Keratinocyte (primary cell): Measurements from ENCODE around the gene TIMM23B. TPM values are rescaled to one million over a fixed set of nuclear protein-coding genes. Genes with fewer than 3 reads are reported as not detected.
"Not testable (repeated sequence)": the region's sequence is repeated elsewhere in the genome, so short reads cannot be mapped to it uniquely, and the experiment has no call there.

Experiments used
- DNase-seq: peaks from one replicate; pipeline ENCODE4 v3.0.0-alpha.2; 2011; ENCODE audit warnings: low read depth, missing footprints, low spot score
- FAIRE-seq: peaks from 2 replicates; lab custom pipeline; 2011; peaks lifted over from hg19 to GRCh38; lab: Jason Lieb, UNC
- H2AFZ ChIP-seq: 2 replicates; pipeline ENCODE4 v1.6.0; 2012; ENCODE audit warnings: low read length, control low read depth, inconsistent platforms; ENCODE audit not compliant: control insufficient read depth
- H3K27ac ChIP-seq: 2 replicates; pipeline ENCODE4 v1.5.1; 2011; ENCODE audit warnings: low read length; ENCODE audit not compliant: control insufficient read depth, insufficient read depth
- H3K27me3 ChIP-seq: 3 replicates; pipeline ENCODE4 v1.6.0; 2011; ENCODE audit warnings: low read length; ENCODE audit not compliant: control insufficient read depth, insufficient read depth; ENCODE audit errors: extremely low read depth
- H3K36me3 ChIP-seq, 2 experiments: 2 replicates in 1 of 2; 3 replicates in 1 of 2; pipeline ENCODE4 v1.5.1; 2011; ENCODE audit warnings: low read length in 2 of 2, mild to moderate bottlenecking in 1 of 2; ENCODE audit not compliant: control insufficient read depth in 2 of 2, insufficient read depth in 2 of 2; ENCODE audit errors: extremely low read depth in 1 of 2
- H3K4me1 ChIP-seq: 3 replicates; pipeline ENCODE4 v1.5.1; 2011; ENCODE audit warnings: low read length; ENCODE audit not compliant: control insufficient read depth, insufficient read depth; ENCODE audit errors: extremely low read depth
- H3K4me2 ChIP-seq: 3 replicates; pipeline ENCODE4 v1.6.0; 2011; ENCODE audit warnings: low read depth, low read length; ENCODE audit not compliant: control insufficient read depth, insufficient read depth; ENCODE audit errors: extremely low read depth
- H3K4me3 ChIP-seq, 3 experiments: fragments of 200-600 bp in 1 of 3; sonication (generic) in 1 of 3; 2 replicates in 2 of 3; 3 replicates in 1 of 3; pipeline ENCODE4 v1.5.1; 2011 to 2016; ENCODE audit warnings: low read length in 3 of 3, mild to moderate bottlenecking in 3 of 3, control low read depth in 2 of 3, inconsistent platforms in 1 of 3, low read depth in 1 of 3, mixed read lengths in 1 of 3, mixed run types in 1 of 3, moderate library complexity in 1 of 3; ENCODE audit not compliant: control insufficient read depth in 2 of 3, insufficient read depth in 2 of 3; ENCODE audit errors: extremely low read depth in 1 of 3
- H3K79me2 ChIP-seq: 2 replicates; pipeline ENCODE4 v1.6.0; 2012; ENCODE audit warnings: low read length; ENCODE audit not compliant: control insufficient read depth, insufficient read depth
- H3K9ac ChIP-seq: 3 replicates; pipeline ENCODE4 v1.6.0; 2011; ENCODE audit warnings: low read length; ENCODE audit not compliant: control insufficient read depth, insufficient read depth; ENCODE audit errors: extremely low read depth
- H3K9me1 ChIP-seq: 3 replicates; pipeline ENCODE4 v1.6.0; 2011; ENCODE audit warnings: low read length; ENCODE audit not compliant: control insufficient read depth, insufficient read depth; ENCODE audit errors: extremely low read depth
- H3K9me3 ChIP-seq: 2 replicates; pipeline ENCODE4 v1.5.1; 2012; ENCODE audit warnings: low read depth, low read length; ENCODE audit not compliant: control insufficient read depth
- H4K20me1 ChIP-seq: 3 replicates; pipeline ENCODE4 v1.6.0; 2011; ENCODE audit warnings: low read length; ENCODE audit not compliant: control insufficient read depth, insufficient read depth; ENCODE audit errors: extremely low read depth
- dilution Hi-C: fragments of 300-500 bp; cut with MboI; formaldehyde crosslinking; loops from one replicate; pipeline ENCODE4 v1.7.0; 2020; ENCODE audit warnings: low sequenced_read_pairs; ENCODE audit not compliant: extremely low pct_ligation_motif_present
- polyA minus RNA-seq, 3 experiments: library from RNA; depleted of rRNA, polyadenylated mRNA; stranded (reverse); fragments of >200 nt; gene quantifications; 1 replicate in 1 of 3; 2 replicates in 1 of 3; 3 replicates in 1 of 3; pipeline ENCODE4 v1.2.3, GENCODE V29; 2011
- polyA plus RNA-seq, 5 experiments: library from polyadenylated mRNA; depleted of rRNA in 3 of 5; stranded (reverse) in 3 of 5; stranded (forward) in 1 of 5; unstranded in 1 of 5; fragments of >200 nt; gene quantifications; 1 replicate in 1 of 5; 2 replicates in 3 of 5; 3 replicates in 1 of 5; pipeline versions ENCODE4 v1.2.1 to v1.2.3, GENCODE V29; 2011 to 2012; ENCODE audit warnings: missing spikeins in 2 of 5, low read depth in 1 of 5, low replicate concordance in 1 of 5

Gene TIMM23B
- polyA plus RNA-seq = 15.4 to 18.4 TPM (median 16.4 TPM) in 3 replicates
- 9.1 TPM for polyA plus RNA-seq (2011; ENCODE audit: low read depth)
- 9.1 and 11.4 TPM in 2 replicates for polyA plus RNA-seq (2011; cell fraction: cytosol; rRNA removed)
- polyA plus RNA-seq (2011; cell fraction: nucleus; rRNA removed) = 24.5 and 30.7 TPM in 2 replicates
- 8.8 and 10.9 TPM in 2 replicates for polyA plus RNA-seq (2012; ENCODE audit: low replicate concordance)
- 9.6 to 21.8 TPM (median 10.4 TPM) in 3 replicates for polyA minus RNA-seq
- polyA minus RNA-seq (2011; cell fraction: cytosol; rRNA and poly(A)+ RNA removed) = 9.2 TPM
- 16.6 and 28.5 TPM in 2 replicates for polyA minus RNA-seq (2011; cell fraction: nucleus; rRNA and poly(A)+ RNA removed)

- H3K36me3 ChIP-seq, DNase-seq, H3K9me3 ChIP-seq, H4K20me1 ChIP-seq, H3K9me1 ChIP-seq, H3K4me1 ChIP-seq, dilution Hi-C loops, FAIRE-seq, H3K27me3 ChIP-seq: not testable (repeated sequence)
- Histone ChIP-seq H3K27ac (peak within 1 kb of the TSS; percentile 76), H3K4me2 (peak within 1 kb of the TSS; percentile 78), H3K4me3 (peak within 1 kb of the TSS; percentile 55 to 95 (median 87)), H2AFZ (peak within 1 kb of the TSS; percentile 81), H3K79me2 (peaks cover 62% of the 10 kb centered on the region), H3K9ac (peak within 1 kb of the TSS; percentile 87)
Measured at GRCh38 chr10:49941447-49942338, at the start of gene TIMM23B, which contains the start of gene PARG. TIMM23B (plus strand) TSS chr10:49942053; CDS start chr10:49942195, 142 bp downstream. PARG (minus strand) TSS chr10:49942027; CDS start chr10:49941725, 302 bp downstream.

GRCh38 chr10:49899999-49900398 lies 41.9 kb upstream of the TIMM23B start:
- DNase-seq, H3K27me3 ChIP-seq, H3K36me3 ChIP-seq, H4K20me1 ChIP-seq, H3K4me2 ChIP-seq, H3K4me1 ChIP-seq, H2AFZ ChIP-seq, FAIRE-seq, H3K4me3 ChIP-seq, H3K27ac ChIP-seq, H3K9me3 ChIP-seq, H3K9ac ChIP-seq, H3K9me1 ChIP-seq, H3K79me2 ChIP-seq, dilution Hi-C loops: not testable (repeated sequence)

- H3K36me3 ChIP-seq, H3K27me3 ChIP-seq, H3K9me1 ChIP-seq, H3K9me3 ChIP-seq, H3K9ac ChIP-seq, H3K4me3 ChIP-seq, H4K20me1 ChIP-seq, H3K4me1 ChIP-seq, H3K4me2 ChIP-seq, FAIRE-seq, H3K27ac ChIP-seq, H3K79me2 ChIP-seq, H2AFZ ChIP-seq, DNase-seq, dilution Hi-C loops: not testable (repeated sequence)
Measured at GRCh38 chr10:49900406-49900805, 41.4 kb upstream of the TIMM23B start.

DNA sequence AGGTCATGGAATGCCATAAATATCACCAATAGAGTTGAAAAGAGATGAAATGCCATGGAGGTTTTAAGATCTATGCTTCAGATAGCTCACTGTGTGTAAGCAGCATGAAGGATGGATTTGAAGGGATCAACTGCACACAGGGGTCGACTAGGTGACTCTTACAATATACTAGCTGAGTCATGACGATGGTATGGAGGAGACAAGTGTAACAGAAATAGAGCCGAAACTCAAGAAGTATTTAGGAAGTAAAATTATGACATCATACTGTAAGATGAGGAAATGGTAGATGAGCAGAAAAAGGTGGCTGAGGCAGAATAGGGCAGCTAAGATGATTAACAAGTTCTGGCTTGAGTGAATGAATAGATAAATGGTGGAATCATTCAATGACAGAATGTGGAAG lies 38.0 kb upstream of the TIMM23B start:
- FAIRE-seq = not testable (repeated sequence)

More for the DNA sequence above, 38.0 kb upstream of the TIMM23B start:
- H3K79me2 ChIP-seq, H3K9me1 ChIP-seq, H3K4me3 ChIP-seq, H3K27me3 ChIP-seq, DNase-seq, dilution Hi-C loops, H3K9me3 ChIP-seq, H3K4me1 ChIP-seq, H2AFZ ChIP-seq, H3K27ac ChIP-seq, H3K9ac ChIP-seq, H3K4me2 ChIP-seq, H4K20me1 ChIP-seq, H3K36me3 ChIP-seq: not testable (repeated sequence)
